GM21526 (cell line): ENCODE data around the gene LGALS8.
A peak's percentile ranks its signal among the peaks of the same experiment; 100 is the strongest.
"Not testable (repeated sequence)": the region's sequence is repeated elsewhere in the genome, so short reads cannot be mapped to it uniquely, and the experiment has no call there.

Experiments
- ATAC-seq: cut with Tn5 transposase; IDR thresholded peaks from one replicate; pipeline ENCODE4 v1.9.1; 2021; ENCODE audit warnings: moderate library complexity; ENCODE audit not compliant: unreplicated experiment, low FRiP score

The LGALS8 gene

GRCh38 chr1:236523704-236524141 lies at the start of gene LGALS8:
TSS of gene LGALS8 (plus strand) at chr1:236523982. CDS start at chr1:236526071, 2,089 bp downstream.
- peak; percentile 39 for ATAC-seq

- no peak for ATAC-seq
These were observed 47.8 kb upstream of the LGALS8 start for GRCh38 chr1:236476019-236476418.

DNA sequence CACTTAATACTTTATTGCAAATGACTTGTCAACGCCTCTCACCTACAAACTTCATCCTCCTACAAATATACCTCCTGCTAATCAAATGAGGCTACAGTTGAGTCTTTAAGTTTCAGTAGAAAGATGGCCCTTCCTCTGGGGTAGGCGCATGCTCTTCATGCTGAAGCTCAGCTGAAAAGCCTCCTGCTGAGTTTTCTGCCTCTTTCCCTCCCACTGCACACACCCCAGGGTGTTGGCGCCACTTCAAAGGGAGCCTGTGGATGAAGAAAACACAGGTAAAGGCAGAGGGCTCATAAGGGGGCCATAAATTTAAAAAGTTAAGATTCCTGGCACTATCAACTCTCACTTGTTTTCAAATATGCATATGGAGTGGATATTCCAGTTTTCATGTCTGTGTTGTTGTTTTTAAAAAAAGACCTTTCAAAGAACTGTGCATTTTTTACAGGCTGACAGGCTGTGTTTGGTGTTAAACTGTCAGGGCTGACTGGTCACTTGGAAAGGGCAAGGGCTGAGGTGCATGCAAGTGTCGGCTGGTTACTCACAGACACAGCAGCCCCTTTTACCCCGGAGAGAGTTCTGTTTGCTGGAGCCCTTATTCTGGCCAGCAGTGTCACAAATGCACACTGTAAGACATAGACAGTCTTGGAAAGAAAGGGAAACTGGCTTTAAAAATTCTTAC lies 42.9 kb upstream of the LGALS8 start:
- ATAC-seq: no peak

GRCh38 chr1:236484310-236484971 lies 39.3 kb upstream of the LGALS8 start:
- no peak for ATAC-seq

- ATAC-seq: no peak
These were observed 37.3 kb upstream of the LGALS8 start for GRCh38 chr1:236486356-236487002.

GRCh38 chr1:236489161-236489560 lies 34.6 kb upstream of the LGALS8 start:
- not testable (repeated sequence) for ATAC-seq

DNA sequence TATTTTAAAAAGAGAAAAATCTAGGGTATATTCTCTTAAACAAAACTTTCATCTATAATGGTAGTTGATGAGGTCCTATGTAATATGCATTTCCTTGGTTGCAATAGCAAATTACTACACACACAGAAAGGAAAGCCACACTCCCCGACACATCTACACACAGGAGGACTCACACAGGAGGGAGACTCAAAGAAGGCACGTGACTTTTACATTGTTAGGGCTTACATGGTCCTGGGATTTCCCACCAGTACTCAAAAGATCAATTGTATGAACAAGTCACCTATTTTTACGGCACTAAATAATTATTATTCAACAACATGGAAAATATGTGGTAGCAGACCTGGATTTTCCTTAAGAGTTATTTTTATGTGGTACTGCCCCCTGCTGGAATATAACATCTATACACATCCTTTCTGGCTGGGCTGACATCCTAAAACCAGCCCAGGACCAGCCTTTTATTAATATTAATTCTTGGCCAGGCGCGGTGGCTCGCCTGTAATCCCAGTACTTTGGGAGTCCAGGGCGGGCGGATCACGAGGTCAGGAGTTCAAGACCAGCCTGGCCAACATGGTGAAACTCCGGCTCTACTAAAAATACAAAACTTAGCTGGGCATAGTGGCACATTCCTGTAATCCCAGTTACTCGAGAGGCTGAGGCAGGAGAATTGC lies 33.9 kb upstream of the LGALS8 start:
- ATAC-seq: peak; percentile 67

GRCh38 chr1:236491469-236492136 lies 32.2 kb upstream of the LGALS8 start:
- ATAC-seq: no peak

GRCh38 chr1:236492378-236492777 lies 31.4 kb upstream of the LGALS8 start:
- no peak for ATAC-seq

DNA sequence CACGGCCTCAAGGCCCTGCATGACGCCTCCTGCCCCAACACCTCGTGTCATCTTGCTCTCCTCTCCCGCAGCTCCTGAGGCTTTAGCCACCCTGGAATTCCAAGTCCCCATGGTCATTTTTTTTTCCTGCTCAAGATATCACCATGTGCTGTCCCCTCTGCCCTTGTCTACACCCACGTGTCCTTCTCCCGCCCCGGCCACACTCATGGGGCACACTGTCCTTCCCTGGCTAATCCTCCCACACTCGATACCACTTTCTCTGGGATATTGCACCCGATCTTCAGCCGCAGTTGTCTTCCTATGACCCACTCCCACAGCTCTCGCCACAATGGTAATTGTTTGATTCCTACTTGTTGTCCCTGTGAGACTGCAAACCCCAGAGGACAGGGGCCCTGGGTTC lies 29.7 kb upstream of the LGALS8 start:
- ATAC-seq: no peak

GRCh38 chr1:236494586-236495466 lies 29.0 kb upstream of the LGALS8 start:
- ATAC-seq: no peak

DNA sequence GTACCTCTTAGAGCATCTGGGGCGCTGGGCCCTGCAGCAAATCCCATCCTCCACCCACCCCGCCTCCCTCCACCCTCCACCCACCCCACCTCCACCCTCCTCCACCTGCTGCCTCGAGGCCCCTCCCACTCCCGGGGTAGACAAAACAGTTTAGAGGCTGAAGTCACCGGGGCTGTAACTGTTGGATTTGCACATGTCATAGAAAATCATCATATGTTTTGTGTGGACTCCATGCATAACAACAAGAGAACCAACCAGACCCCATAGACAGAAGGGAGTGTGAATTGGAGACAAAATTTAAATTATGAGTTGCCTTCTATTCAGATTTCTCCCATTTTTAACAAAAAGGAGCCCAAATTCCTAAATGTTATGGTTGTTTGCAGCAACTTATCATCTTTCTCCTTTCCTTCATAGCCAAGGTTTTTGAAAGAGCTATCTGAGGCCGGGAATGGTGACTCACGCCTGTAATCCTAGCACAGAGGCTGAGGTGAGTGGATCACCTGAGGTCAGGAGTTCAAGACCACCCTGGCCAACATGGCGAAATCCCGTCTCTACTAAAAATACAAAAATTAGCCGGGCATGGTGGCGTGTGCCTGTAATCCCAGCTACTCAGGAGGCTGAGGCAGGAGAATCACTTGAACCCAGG lies 28.2 kb upstream of the LGALS8 start:
- no peak for ATAC-seq

DNA sequence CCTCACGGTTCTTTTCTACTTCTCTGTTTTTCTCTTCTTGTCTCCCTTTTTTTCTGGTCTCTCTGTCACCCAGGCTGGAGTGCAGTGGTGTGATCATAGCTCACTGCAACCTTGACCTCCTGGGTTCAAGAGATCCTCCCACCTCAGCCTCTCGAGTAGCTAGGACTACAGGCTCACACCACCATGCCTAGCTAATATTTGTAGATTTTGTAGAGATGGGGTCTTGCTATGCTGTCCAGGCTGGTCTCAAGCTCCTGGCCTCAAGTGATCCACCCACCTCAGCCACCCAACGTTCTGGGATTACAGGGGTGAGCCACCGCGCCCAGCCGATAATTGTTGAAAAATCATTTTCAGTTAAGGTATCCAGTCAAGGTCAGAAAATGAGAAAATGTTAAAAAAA lies 25.9 kb upstream of the LGALS8 start:
- no peak for ATAC-seq

DNA sequence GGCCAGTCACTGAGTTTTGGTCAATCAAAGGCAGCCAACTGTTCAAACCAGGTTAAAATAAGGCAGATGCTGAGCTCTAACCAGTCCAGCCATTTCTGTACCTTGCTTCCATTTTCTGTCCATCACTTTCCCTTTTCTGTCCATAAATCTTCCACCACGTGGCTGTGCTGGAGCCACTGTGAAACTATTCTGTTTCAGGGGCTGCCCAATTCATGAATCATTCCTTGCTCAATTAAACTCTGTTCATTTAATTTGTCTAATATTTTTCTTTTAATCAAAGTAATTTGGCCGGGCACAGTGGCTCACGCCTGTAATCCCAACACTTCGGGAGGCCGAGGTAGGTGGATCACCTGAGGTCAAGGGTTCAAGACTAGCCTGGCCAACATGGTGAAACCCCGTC lies 22.7 kb upstream of the LGALS8 start:
- no peak for ATAC-seq

DNA sequence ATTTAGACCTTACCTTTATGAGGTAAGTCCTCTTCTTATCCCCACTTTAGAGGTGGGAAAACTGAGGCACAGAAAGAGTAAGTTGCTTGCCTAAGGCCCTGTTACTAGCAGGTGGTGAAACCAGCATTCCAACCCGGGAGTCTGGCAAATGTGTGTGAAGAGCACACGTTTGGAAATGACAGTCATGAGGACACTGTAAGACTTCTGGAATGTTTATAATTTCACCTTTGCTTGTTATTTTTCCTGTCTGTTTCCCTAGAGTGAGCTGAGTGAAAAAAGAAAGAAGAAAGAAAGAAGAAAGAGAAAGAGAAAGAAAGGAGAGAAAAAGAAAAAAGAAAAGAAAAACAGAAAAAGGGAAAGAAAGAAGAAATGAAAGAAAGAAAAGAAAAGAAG lies 21.2 kb upstream of the LGALS8 start:
- ATAC-seq: no peak

- no peak for ATAC-seq
These were observed 20.7 kb upstream of the LGALS8 start for GRCh38 chr1:236502972-236503639.

- ATAC-seq: not testable (repeated sequence)
These were observed 19.4 kb upstream of the LGALS8 start for GRCh38 chr1:236504338-236504737.

DNA sequence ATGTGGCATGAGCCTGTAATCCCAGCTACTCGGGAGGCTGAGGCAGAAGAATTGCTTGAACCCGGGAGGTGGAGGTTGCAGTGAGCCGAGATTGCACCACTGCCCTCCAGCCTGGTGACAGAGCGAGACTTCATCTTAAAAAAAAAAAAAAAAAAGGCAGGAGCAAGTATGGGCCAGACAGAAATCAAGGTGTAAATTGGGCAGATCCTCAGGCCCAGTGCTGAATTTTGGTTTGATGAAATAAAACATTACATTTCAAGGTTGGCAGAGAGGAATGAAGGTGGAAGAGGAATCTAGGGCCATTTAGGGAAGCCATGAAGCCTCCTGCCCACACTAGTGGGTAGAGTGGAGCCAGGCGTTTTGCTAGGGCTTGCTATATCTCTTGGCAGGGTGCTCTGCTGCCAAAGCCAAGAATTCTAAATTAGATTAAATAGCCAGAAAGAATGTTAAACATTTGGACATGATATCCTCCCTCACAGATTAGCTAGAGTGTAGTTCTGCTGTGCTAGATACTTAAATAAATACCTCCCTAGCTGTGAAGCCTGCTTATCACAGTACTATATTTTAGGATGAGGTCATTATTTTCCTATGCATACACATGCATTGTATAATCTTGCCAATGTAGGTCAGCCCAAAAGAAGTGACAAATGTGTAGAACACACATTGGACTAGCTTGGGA lies 16.6 kb upstream of the LGALS8 start:
- no peak for ATAC-seq
